GM12801 (cell line): ENCODE results near the gene KRT15.

Source experiments
- TF ChIP-seq, protein P1 (sequence below): IDR thresholded peaks from one replicate; pipeline ENCODE4 v1.5.1; 2011; ENCODE audit warnings: control low read depth; ENCODE audit not compliant: insufficient read length; ENCODE audit errors: extremely low read depth

KRT15 gene

DNA sequence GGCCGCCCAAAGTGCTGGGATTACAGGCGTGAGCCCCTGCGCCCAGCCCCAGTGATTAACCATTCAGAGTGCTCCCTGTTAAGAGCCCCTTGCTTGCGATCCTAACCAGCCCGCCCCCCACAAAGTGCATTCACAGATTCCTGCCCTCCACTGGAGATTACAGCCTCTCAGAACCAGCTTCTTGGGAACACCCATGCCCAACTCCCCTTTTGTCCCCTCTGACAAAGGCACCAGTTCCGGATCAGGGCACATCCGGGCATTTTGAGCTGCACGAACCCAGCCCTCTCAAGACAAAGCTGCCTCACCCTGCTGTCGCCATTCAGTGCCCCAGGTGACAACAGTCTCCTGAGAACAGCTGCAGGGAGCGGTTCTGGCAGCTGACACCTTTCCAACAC, 10.3 kb upstream of the KRT15 start:
- TF ChIP-seq, protein P1, sequence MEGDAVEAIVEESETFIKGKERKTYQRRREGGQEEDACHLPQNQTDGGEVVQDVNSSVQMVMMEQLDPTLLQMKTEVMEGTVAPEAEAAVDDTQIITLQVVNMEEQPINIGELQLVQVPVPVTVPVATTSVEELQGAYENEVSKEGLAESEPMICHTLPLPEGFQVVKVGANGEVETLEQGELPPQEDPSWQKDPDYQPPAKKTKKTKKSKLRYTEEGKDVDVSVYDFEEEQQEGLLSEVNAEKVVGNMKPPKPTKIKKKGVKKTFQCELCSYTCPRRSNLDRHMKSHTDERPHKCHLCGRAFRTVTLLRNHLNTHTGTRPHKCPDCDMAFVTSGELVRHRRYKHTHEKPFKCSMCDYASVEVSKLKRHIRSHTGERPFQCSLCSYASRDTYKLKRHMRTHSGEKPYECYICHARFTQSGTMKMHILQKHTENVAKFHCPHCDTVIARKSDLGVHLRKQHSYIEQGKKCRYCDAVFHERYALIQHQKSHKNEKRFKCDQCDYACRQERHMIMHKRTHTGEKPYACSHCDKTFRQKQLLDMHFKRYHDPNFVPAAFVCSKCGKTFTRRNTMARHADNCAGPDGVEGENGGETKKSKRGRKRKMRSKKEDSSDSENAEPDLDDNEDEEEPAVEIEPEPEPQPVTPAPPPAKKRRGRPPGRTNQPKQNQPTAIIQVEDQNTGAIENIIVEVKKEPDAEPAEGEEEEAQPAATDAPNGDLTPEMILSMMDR, result no peak

- TF ChIP-seq, protein P1, result no peak
Observed at GRCh38 chr17:41527063-41528023, 8.7 kb upstream of the KRT15 start.

DNA sequence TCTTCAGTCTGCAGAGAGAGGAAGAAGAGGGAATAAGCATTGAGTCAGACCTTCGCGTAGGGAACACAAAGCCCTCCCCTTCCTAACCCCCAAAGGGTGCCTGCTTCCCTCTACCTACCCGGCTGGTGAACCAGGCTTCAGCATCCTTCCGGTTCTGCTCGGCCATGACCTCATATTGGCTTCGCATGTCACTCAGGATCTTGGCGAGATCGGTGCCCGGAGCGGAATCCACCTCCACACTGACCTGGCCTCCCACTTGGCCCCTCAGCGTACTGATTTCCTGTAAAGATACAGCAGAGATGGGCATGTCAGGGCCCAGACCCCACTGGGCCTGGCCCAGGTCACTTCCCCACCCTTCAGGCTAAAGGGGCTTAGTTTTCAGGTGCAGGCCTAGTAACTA, 5.6 kb upstream of the KRT15 start:
- TF ChIP-seq, protein P1, result no peak

DNA sequence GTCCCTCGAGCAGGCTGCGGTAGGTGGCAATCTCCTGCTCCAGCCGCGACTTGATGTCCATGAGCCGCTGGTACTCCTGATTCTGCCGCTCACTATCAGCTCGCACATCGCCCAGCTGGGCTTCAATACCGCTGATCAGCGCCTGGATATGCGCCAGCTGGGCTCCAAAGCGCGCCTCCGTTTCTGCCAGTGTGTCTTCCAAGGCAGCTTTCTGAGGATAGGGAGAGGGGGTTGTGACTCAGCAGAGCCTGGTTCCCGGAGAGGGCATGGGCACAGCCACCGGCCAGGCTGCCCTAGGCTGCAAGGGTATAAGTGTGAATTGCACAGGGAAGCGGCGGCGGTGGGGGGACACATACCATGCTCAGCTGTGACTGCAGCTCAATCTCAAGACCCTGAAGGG, 5.1 kb upstream of the KRT15 start:
- TF ChIP-seq, protein P1, result no peak

- TF ChIP-seq, protein P1, result no peak
Observed at GRCh38 chr17:41523225-41523593, 4.5 kb upstream of the KRT15 start.

GRCh38 chr17:41522301-41523224, 3.9 kb upstream of the KRT15 start:
- TF ChIP-seq, protein P1, result no peak
